ENCODE results near the gene COPE. TPM values are rescaled to one million over a fixed set of nuclear protein-coding genes. Genes with fewer than 3 reads are reported as not detected.

The COPE gene
- total and polyA plus RNA-seq, 2 of the 4 experiments (the other 2 are of a cell fraction), result 347 to 461 TPM

DNA sequence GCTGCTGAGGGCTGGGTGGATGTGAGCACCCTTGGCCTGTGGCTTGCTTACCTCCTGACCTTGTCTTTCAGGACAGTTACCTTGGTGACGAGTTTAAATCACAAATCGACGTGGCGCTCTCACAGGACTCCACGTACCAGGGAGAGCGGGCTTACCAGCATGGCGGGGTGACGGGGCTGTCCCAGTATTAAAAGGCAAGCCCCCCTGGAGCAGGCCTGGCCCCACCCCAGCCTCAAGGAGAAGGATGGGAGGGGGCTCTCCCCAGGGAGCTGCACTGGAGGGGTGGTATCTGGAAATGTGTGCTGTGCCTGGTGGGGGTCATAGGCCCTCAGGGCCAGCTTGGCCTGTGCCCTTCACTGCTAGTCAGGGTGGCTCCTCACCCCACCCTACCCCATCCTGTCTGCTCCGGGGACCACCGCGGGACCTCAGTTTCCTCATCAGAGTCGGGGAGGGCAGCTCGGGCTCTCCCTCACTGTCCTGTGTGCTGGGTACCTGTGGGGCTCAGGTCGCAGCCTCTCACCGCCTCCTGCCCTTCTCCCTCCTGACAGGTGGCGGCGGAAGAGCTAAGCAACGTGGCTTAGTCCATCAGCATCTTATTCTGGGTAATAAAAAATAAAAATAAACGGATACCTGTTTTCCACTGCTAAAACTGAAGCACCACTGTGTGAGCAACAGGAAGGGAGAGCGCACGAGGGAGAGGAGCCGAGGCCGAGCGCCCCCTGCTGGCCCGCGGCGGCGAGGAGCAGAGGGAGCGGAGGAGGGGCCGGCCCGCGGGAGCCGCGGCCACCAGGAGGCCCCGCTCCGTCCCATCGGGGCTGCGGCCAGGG lies 53.0 kb downstream of the COPE start:
- H2BK20ac ChIP-seq (ENCODE audit: low read depth, low read length), result no peak overlapping the region
- no peak overlapping the region for H3K18ac ChIP-seq (ENCODE audit: low read depth, low read length)
- H3K79me1 ChIP-seq (ENCODE audit: low read depth in 1 of 2, low read length in 2 of 2), result peaks cover 4 to 8% of the 10 kb centered on the region in 2 experiments; a peak in 2 of 4 replicates
- no peaks in the 10 kb centered on the region for H3K27me3 ChIP-seq (ENCODE audit: control insufficient read depth, insufficient read depth, low read length)
- in situ Hi-C loops (cut with MboI; ENCODE audit: low sequenced_read_pairs) (no loop called here), intact Hi-C loops (cut with micrococcal nuclease) (no loop called here), dilution Hi-C loops (cut with HindIII; ENCODE audit: low sequenced_read_pairs, unreplicated experiment) (no loop called here)
- 5% methylated on average over 4 of the region's 38 CpGs; no CpG with 5 or more reads in 1 of the 2 experiments for WGBS, 2 experiments (ENCODE audit: extremely low coverage in 2 of 2, insufficient read length in 1 of 2)
- no peak overlapping the region for H3K4me2 ChIP-seq (ENCODE audit: low read depth, low read length)
- H2BK15ac ChIP-seq (ENCODE audit: low read depth, low read length), result no peak overlapping the region
- no TSS peak for BruUV-seq (replicated peaks)
- H2BK5ac ChIP-seq (ENCODE audit: low read depth, low read length, poor library complexity, severe bottlenecking), result no peak overlapping the region
- no peak overlapping the region for H3K4ac ChIP-seq (ENCODE audit: low read depth, low read length)
- H4K5ac ChIP-seq (ENCODE audit: low read depth, low read length), result no peak overlapping the region
- peak; percentile 36 for DNase-seq
- no peak overlapping the region for H2BK120ac ChIP-seq (ENCODE audit: low read depth, low read length)
- CTCF ChIA-PET, result interaction anchor here (0.6 to 1.4 kb wide), 3 partner anchors 10 to 174 kb away, joined by 3 read pairs; no protein-coding TSS in a partner anchor
- POLR2A ChIA-PET (ENCODE audit: unreplicated experiment), result no interaction called here
- H3K4me3 ChIP-seq (ENCODE audit: insufficient read depth, low read depth, low read length), result no peak overlapping the region
- no peak overlapping the region for H4K91ac ChIP-seq (ENCODE audit: insufficient read depth, low read depth, low read length)
- no peak overlapping the region for H3K27ac ChIP-seq (ENCODE audit: insufficient read depth, low read length)
- 0 out of 2 replicates have a peak overlapping the region, but pooled peaks have one; percentile 2 for H2AK5ac ChIP-seq (ENCODE audit: low read depth, low read length)
- peak overlapping the region in 1 of 2 experiments; percentile 38; a peak in 1 of 4 replicates for H4K8ac ChIP-seq (ENCODE audit: low read depth in 2 of 2, low read length in 2 of 2)
- H3K56ac ChIP-seq (ENCODE audit: extremely low read depth, insufficient read depth, low read length), result no peak overlapping the region
- H4K20me1 ChIP-seq (ENCODE audit: insufficient read depth, low read length), result peaks cover 8% of the 10 kb centered on the region
- H3K4me1 ChIP-seq (ENCODE audit: control insufficient read depth, insufficient read depth, low read length), result no peaks in the 10 kb centered on the region
- peak; percentile 95 for ATAC-seq (ENCODE audit: low read depth)
- no peak overlapping the region for H2AFZ ChIP-seq (replicated peaks; ENCODE audit: low read length, poor library complexity)
- peaks cover 59% of the 10 kb centered on the region for H3K36me3 ChIP-seq (ENCODE audit: control insufficient read depth, insufficient read depth, low read length)
- H3K14ac ChIP-seq (replicated peaks; ENCODE audit: low read depth, low read length), result no peak overlapping the region
- TF ChIP-seq RAD21 (IDR thresholded peaks at IDR 0.05; ENCODE audit: low read length) (peak; percentile 70), CHD1 (IDR thresholded peaks at IDR 0.05; ENCODE audit: low read depth, low read length) (no peak), MAZ (IDR thresholded peaks at IDR 0.05; ENCODE audit: borderline replicate concordance, low read depth, low read length) (peak; percentile 83), SMC3 (IDR thresholded peaks at IDR 0.05; ENCODE audit: low read depth, low read length) (peak; percentile 72)
- TF ChIP-seq, protein P1, sequence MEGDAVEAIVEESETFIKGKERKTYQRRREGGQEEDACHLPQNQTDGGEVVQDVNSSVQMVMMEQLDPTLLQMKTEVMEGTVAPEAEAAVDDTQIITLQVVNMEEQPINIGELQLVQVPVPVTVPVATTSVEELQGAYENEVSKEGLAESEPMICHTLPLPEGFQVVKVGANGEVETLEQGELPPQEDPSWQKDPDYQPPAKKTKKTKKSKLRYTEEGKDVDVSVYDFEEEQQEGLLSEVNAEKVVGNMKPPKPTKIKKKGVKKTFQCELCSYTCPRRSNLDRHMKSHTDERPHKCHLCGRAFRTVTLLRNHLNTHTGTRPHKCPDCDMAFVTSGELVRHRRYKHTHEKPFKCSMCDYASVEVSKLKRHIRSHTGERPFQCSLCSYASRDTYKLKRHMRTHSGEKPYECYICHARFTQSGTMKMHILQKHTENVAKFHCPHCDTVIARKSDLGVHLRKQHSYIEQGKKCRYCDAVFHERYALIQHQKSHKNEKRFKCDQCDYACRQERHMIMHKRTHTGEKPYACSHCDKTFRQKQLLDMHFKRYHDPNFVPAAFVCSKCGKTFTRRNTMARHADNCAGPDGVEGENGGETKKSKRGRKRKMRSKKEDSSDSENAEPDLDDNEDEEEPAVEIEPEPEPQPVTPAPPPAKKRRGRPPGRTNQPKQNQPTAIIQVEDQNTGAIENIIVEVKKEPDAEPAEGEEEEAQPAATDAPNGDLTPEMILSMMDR (conservative IDR thresholded peaks at IDR 0.05; ENCODE audit: low read depth, low read length), result peak; percentile 99
- H3K23ac ChIP-seq (ENCODE audit: low read depth, low read length), result no peak overlapping the region
- H3K9me1 ChIP-seq (ENCODE audit: insufficient read depth, low read length), result no peaks in the 10 kb centered on the region
- no peak overlapping the region for H2AK9ac ChIP-seq (replicated peaks; ENCODE audit: low read depth, low read length, poor library complexity)
- no peaks in the 10 kb centered on the region for H3K9me3 ChIP-seq (ENCODE audit: control insufficient read depth, insufficient read depth, low read length)
- no peak overlapping the region for H3K9ac ChIP-seq (ENCODE audit: low read depth, low read length)
